GM11168 (cell line): Measurements from ENCODE around the gene MOB1A.

Experiments
- in situ Hi-C: fragments of 300-500 bp; cut with MboI; formaldehyde crosslinking; loops from one replicate; pipeline ENCODE4 v1.12.0; 2022; ENCODE audit warnings: low sequenced_read_pairs; ENCODE audit not compliant: unreplicated experiment

Gene MOB1A

DNA sequence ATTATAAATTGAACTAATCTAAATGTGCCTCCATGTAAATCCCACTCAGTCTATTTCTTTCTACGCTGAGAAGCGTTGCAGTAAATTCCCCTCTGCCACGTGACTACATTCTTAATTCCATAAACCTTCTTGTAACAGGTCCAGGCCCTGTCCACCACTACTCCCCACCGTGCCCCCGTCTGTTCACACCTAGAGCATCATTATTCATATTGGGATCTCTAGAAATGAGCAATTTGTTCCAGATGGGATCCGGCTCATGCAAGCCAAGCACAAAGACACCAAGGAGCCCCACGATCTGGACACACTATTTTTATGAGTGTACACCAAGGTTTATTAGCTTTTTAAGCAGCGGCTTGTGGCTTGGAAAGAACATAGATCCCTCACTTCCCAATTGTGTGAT, 69.1 kb downstream of the MOB1A start:
- in situ Hi-C loops: loop anchor here (10.0 kb wide), 1 partner anchor 285 kb away; the partner anchor contains the start of gene STAMBP

DNA sequence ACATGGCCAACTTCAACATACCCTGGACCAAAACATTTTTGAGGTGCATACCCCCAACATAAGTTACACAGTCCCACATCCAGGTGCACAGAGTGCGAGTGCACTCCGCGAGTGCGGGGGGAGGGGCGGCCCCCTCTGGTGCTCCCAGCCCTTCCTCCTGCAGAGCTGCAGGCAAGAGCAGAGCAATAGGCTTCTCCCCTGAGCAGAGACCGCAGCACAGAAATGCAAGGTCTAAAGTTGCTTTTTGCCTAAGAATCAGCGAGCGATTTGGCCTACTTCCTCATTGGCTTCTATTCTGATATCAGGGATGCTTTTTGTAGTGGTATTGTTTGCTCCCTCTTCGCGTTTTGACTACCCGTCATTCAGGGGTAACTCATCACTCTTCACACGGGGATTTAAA, 71.6 kb downstream of the MOB1A start:
- in situ Hi-C loops: loop anchor here (10.0 kb wide), 1 partner anchor 282 kb away; the partner anchor contains the start of gene STAMBP

DNA sequence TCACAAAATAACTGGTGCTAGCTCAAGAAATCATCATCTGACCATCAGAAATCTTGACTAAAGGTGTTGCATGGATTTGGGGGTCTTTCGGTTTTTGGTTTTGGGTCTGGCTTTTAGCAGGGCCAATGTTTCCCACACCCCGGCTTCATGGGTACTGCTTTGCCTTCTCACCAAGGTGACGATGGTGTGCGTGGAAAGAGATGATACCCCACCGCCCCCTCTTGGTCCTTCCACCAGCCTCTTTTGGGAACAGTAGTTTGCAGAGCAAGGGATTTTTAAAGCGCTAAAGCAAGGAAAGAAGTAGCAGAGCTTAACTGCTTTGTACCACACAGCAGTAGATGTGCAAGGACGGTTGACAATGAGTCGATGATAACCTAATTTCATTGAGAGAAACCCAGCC, 73.3 kb downstream of the MOB1A start:
- in situ Hi-C loops: loop anchor here (10.0 kb wide), 1 partner anchor 281 kb away; the partner anchor contains the start of gene STAMBP

DNA sequence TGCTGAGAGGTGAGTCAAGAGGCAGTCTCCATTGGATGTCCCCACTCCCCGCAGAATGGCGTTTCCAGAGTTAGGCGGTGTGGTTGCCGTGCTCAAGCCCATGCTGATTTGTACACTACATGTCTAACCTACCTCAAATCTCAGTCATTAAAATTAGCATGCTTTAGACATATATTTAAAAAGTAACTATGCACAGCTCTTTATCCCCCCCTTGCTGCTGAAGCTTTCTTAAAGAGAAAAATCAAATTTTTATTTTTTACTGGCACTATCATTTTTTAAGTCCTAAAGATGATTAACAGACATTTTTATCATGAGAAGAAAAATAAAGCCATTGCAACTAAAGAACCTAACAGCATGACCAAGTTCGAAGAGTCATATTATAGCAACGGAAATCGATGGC, 73.8 kb downstream of the MOB1A start:
- in situ Hi-C loops: loop anchor here (10.0 kb wide), 1 partner anchor 280 kb away; the partner anchor contains the start of gene STAMBP

DNA sequence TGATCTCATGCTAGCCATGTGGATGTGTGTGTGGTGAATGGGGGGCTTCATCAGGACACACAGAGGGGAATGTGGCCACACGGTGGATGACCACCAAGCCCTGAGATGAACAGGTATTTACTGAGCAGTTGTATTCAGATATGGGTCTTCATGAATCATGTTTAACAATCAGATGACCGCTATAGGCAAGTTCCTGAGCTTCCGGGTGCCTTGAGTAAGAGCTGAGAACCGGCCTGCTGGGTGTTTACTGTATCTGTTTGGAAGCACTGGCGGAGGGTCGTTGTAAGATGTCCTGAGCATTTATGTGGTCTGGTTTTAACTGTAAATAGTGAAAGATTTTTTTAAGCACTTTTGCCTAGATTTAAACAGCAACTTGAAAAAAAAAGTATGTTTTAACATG, 74.9 kb downstream of the MOB1A start:
- in situ Hi-C loops: loop anchor here (10.0 kb wide), 1 partner anchor 279 kb away; the partner anchor contains the start of gene STAMBP
